Uterus (tissue), 2 donors: ENCODE measurements around the gene MAP4K3.

Experiments used
- CTCF ChIP-seq, 4 experiments: fragments of 200-600 bp in 2 of 4; fragments of 450-650 bp in 2 of 4; sonication (generic) in 2 of 4; IDR thresholded peaks; one replicate each; pipeline ENCODE4 v1.5.1; 2016 to 2019; ENCODE audit warnings: antibody characterized with exemption in 4 of 4, mild to moderate bottlenecking in 2 of 4, moderate library complexity in 1 of 4
- POLR2A ChIP-seq, 2 donors: fragments of 450-650 bp; IDR thresholded peaks; one replicate each; pipeline ENCODE4 v1.6.1; 2016; ENCODE audit warnings: antibody characterized with exemption in 2 of 2, mild to moderate bottlenecking in 1 of 2, moderate library complexity in 1 of 2

- TF ChIP-seq CTCF (IDR thresholded peaks at IDR 0.05) (no peak), POLR2A (IDR thresholded peaks at IDR 0.05) (no peak)
These were observed 47.8 kb upstream of the MAP4K3 start for GRCh38 chr2:39484620-39485495.
